ENCODE results near the gene KCNMA1. TPM values are rescaled to one million over a fixed set of nuclear protein-coding genes. Genes with fewer than 3 reads are reported as not detected.

Gene KCNMA1
- total RNA-seq, 4 donors from 2014 or later: 4.6 to 10.5 (median 7.8) TPM

DNA sequence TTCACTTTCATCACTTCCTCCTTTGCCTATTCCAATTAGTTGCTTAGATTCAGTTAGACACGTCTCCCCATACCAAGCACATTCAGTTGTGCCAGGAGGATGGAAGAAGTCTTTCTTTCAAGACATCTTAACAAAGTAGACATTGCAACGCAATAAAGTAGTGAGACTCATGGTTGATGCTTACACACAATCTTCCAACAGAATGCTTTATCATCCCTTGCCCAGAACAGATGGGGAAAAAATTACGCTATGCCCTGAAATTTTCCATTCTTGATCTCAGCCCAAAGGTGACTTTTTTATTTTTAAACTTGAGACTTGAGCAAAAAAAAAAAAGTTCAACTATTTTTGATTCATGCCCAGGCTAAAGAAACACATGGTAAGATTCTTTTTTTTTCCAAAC, 74.9 kb downstream of the KCNMA1 start:
- H3K27ac ChIP-seq: no peak overlapping the region
- no peaks in the 10 kb centered on the region for H3K4me1 ChIP-seq
- no peak overlapping the region for H3K4me3 ChIP-seq
- peaks cover 30% of the 10 kb centered on the region for H3K27me3 ChIP-seq
- H3K36me3 ChIP-seq: no peaks in the 10 kb centered on the region
- TF ChIP-seq, protein P1, sequence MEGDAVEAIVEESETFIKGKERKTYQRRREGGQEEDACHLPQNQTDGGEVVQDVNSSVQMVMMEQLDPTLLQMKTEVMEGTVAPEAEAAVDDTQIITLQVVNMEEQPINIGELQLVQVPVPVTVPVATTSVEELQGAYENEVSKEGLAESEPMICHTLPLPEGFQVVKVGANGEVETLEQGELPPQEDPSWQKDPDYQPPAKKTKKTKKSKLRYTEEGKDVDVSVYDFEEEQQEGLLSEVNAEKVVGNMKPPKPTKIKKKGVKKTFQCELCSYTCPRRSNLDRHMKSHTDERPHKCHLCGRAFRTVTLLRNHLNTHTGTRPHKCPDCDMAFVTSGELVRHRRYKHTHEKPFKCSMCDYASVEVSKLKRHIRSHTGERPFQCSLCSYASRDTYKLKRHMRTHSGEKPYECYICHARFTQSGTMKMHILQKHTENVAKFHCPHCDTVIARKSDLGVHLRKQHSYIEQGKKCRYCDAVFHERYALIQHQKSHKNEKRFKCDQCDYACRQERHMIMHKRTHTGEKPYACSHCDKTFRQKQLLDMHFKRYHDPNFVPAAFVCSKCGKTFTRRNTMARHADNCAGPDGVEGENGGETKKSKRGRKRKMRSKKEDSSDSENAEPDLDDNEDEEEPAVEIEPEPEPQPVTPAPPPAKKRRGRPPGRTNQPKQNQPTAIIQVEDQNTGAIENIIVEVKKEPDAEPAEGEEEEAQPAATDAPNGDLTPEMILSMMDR (IDR thresholded peaks at IDR 0.05): no peak
- no peak for DNase-seq (ENCODE audit: low spot score in 2 of 2)
- WGBS: 52% methylated on average over 3 of the region's 3 CpGs
- no peaks in the 10 kb centered on the region for H3K9me3 ChIP-seq

DNA sequence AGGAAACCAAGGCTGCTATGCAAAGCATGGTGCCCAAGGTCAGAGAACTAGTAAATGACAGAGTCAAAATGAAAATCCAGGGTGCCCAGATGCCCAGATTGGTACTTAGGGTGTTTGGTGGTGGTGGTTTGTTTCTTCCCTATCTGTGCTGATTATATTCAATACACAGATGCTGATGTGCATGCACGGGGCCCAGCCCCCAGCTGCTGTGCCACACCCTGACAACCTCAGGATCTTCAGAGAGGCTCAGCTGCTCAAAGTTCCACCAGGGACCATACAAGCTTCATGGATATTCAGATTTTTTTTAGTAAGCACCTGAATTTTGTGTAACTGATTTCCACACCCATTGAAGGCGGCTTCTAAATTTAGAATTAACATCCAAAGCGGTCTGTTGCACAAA, 75.6 kb downstream of the KCNMA1 start:
- H3K27me3 ChIP-seq: peaks cover 28% of the 10 kb centered on the region
- no peaks in the 10 kb centered on the region for H3K9me3 ChIP-seq
- DNase-seq (ENCODE audit: low spot score in 2 of 2): no peak
- 91% methylated on average over 3 of the region's 3 CpGs for WGBS
- no peak overlapping the region for H3K4me3 ChIP-seq
- H3K4me1 ChIP-seq: no peaks in the 10 kb centered on the region
- H3K36me3 ChIP-seq: no peaks in the 10 kb centered on the region
- no peak for TF ChIP-seq POLR2A (IDR thresholded peaks at IDR 0.05)
- no peak for TF ChIP-seq EP300 (IDR thresholded peaks at IDR 0.05)
- no peak for TF ChIP-seq POLR2AphosphoS5 (IDR thresholded peaks at IDR 0.05)
- TF ChIP-seq, protein P1 (IDR thresholded peaks at IDR 0.05): no peak
- no peak overlapping the region for H3K27ac ChIP-seq

DNA sequence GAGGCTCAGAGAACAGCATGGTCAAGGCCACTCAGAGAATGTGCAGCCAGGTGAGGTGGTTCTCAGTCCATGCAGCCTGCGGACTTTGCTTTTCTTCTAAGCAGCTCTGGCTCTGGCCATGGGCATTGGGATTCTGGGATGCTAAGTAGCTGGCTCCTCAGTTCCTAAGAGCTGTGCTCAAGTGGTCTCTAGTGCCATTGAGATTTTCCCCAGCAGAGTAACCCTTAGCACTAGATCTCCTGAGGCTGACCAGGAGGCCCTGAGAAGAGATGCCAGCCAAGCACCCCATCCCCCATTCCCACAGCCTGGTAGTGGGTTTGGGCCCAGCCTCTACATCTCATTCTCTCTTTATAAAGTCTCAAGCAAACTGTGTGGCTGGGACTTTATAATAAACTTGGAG, 77.1 kb downstream of the KCNMA1 start:
- no peak overlapping the region for H3K4me3 ChIP-seq
- peak in 1 of 2 donors; percentile 12 for DNase-seq (ENCODE audit: low spot score in 2 of 2)
- H3K9me3 ChIP-seq: no peaks in the 10 kb centered on the region
- TF ChIP-seq EP300 (IDR thresholded peaks at IDR 0.05): no peak
- TF ChIP-seq, protein P1 (IDR thresholded peaks at IDR 0.05): no peak
- H3K27me3 ChIP-seq: peaks cover 18% of the 10 kb centered on the region
- no peak overlapping the region for H3K27ac ChIP-seq
- no peaks in the 10 kb centered on the region for H3K36me3 ChIP-seq
- H3K4me1 ChIP-seq: no peaks in the 10 kb centered on the region
- WGBS: 100% methylated on average over 1 of the region's 1 CpG

DNA sequence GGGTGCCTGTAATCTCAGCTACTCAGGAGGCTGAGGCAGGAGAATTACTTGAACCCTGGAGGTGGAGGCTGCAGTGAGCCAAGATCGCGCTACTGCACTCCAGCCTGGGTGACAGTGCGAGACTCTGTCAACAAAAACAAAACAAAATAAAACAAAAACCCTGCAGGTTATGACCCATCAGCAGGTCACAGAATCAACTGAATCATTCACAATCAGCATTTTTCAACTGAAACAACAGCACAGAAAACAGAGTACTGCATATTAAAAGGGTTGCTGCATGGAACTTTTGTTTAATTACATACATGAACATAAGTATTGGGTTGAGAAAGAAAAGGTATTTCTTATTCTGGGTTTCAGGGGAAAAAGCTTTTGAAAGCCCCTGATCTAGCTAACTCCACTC, 77.6 kb downstream of the KCNMA1 start:
- H3K36me3 ChIP-seq: no peaks in the 10 kb centered on the region
- no peaks in the 10 kb centered on the region for H3K4me1 ChIP-seq
- no peaks in the 10 kb centered on the region for H3K9me3 ChIP-seq
- peak in 1 of 2 donors; percentile 12 for DNase-seq (ENCODE audit: low spot score in 2 of 2)
- H3K4me3 ChIP-seq: no peak overlapping the region
- WGBS: 68% methylated on average over 3 of the region's 3 CpGs
- H3K27ac ChIP-seq: no peak overlapping the region
- peaks cover 15% of the 10 kb centered on the region for H3K27me3 ChIP-seq
- TF ChIP-seq EP300 (IDR thresholded peaks at IDR 0.05) (no peak), POLR2A (IDR thresholded peaks at IDR 0.05) (no peak), POLR2AphosphoS5 (IDR thresholded peaks at IDR 0.05) (no peak)
- TF ChIP-seq, protein P1 (IDR thresholded peaks at IDR 0.05): no peak

DNA sequence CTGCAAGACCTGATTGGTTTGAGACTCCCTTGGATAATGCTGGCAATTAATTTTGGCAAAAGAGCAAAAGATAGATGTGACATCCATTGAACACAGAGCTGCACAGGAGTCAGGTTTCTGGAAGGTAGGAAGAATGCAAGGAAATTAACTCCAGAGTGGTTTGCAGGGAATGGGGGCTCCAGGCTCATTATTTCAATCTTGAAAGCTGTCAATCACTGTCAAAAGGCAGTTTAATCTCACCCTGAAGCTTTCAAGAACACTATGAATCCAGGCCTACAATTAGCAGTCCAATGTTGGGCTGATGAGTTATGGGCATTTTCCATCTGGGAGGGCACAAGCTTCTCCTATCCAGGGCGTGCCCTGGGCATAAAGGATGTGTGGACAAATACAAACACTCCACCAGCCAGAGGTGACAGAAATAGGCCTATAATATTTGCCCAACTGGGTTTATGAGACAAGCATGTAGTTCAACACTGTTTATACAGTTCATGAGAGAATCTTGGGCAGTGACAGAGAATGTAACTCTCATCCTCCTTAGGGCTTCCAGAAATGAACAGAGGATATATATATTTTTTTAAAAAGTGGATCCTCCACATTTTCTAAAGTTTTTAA, 80.5 kb downstream of the KCNMA1 start:
- TF ChIP-seq POLR2AphosphoS5 (IDR thresholded peaks at IDR 0.05) (no peak), EP300 (IDR thresholded peaks at IDR 0.05) (no peak)
- TF ChIP-seq, protein P1 (IDR thresholded peaks at IDR 0.05): no peak
- no peaks in the 10 kb centered on the region for H3K9me3 ChIP-seq
- no peak overlapping the region for H3K27ac ChIP-seq
- H3K4me1 ChIP-seq: no peaks in the 10 kb centered on the region
- H3K27me3 ChIP-seq: peaks cover 5% of the 10 kb centered on the region
- H3K36me3 ChIP-seq: no peaks in the 10 kb centered on the region
- 100% methylated on average over 1 of the region's 1 CpG for WGBS
- DNase-seq (ENCODE audit: low spot score in 2 of 2): no peak
- H3K4me3 ChIP-seq: no peak overlapping the region
